ENCODE results near the gene CTIF. TPM values are rescaled to one million over a fixed set of nuclear protein-coding genes. Genes with fewer than 3 reads are reported as not detected.

CTIF gene
- total and polyA plus RNA-seq, 2 donors = 1.7 to 11.3 TPM

- DNase-seq (ENCODE audit: low read depth in 6 of 9, low spot score in 9 of 9) = no peak
Measured at GRCh38 chr18:48609114-48609513, 70.3 kb downstream of the CTIF start.

GRCh38 chr18:48609820-48610815 lies 71.3 kb downstream of the CTIF start:
- H3K27ac ChIP-seq (ENCODE audit: low read depth in 1 of 2, low read length in 1 of 2) = no peak overlapping the region
- 95% methylated on average over 17 of the region's 17 CpGs for WGBS
- DNase-seq (ENCODE audit: low read depth in 6 of 9, low spot score in 9 of 9) = no peak
- H3K9me3 ChIP-seq (ENCODE audit: control insufficient read depth in 2 of 2, insufficient read depth in 1 of 2, low read length in 1 of 2) = no peaks in the 10 kb centered on the region
- no peaks in the 10 kb centered on the region for H3K4me1 ChIP-seq (ENCODE audit: control insufficient read depth in 2 of 2, insufficient read depth in 2 of 2, low read length in 2 of 2)
- H3K36me3 ChIP-seq (ENCODE audit: control insufficient read depth in 2 of 2, insufficient read depth in 2 of 2, low read length in 1 of 2) = no peaks in the 10 kb centered on the region
- H3K4me3 ChIP-seq (ENCODE audit: low read length in 2 of 2) = no peak overlapping the region
- no peaks in the 10 kb centered on the region for H3K27me3 ChIP-seq (ENCODE audit: control insufficient read depth in 2 of 2, insufficient read depth in 1 of 2, low read length in 1 of 2)

More at GRCh38 chr18:48609114-48609513, 70.3 kb downstream of the CTIF start:
- 98% methylated on average over 3 of the region's 3 CpGs for WGBS
- no peaks in the 10 kb centered on the region for H3K9me3 ChIP-seq (ENCODE audit: control insufficient read depth in 2 of 2, insufficient read depth in 1 of 2, low read length in 1 of 2)
- H3K36me3 ChIP-seq (ENCODE audit: control insufficient read depth in 2 of 2, insufficient read depth in 2 of 2, low read length in 1 of 2) = no peaks in the 10 kb centered on the region
- H3K27me3 ChIP-seq (ENCODE audit: control insufficient read depth in 2 of 2, insufficient read depth in 1 of 2, low read length in 1 of 2) = no peaks in the 10 kb centered on the region
- H3K27ac ChIP-seq (ENCODE audit: low read depth in 1 of 2, low read length in 1 of 2) = no peak overlapping the region
- no peaks in the 10 kb centered on the region for H3K4me1 ChIP-seq (ENCODE audit: control insufficient read depth in 2 of 2, insufficient read depth in 2 of 2, low read length in 2 of 2)
- H3K4me3 ChIP-seq (ENCODE audit: low read length in 2 of 2) = no peak overlapping the region

GRCh38 chr18:48611203-48611602 lies 72.4 kb downstream of the CTIF start:
- DNase-seq (ENCODE audit: low read depth in 6 of 9, low spot score in 9 of 9) = no peak
- H3K4me1 ChIP-seq (ENCODE audit: control insufficient read depth in 2 of 2, insufficient read depth in 2 of 2, low read length in 2 of 2) = no peaks in the 10 kb centered on the region
- H3K27me3 ChIP-seq (ENCODE audit: control insufficient read depth in 2 of 2, insufficient read depth in 1 of 2, low read length in 1 of 2) = no peaks in the 10 kb centered on the region
- H3K9me3 ChIP-seq (ENCODE audit: control insufficient read depth in 2 of 2, insufficient read depth in 1 of 2, low read length in 1 of 2) = no peaks in the 10 kb centered on the region
- WGBS = 98% methylated on average over 5 of the region's 5 CpGs
- no peak overlapping the region for H3K4me3 ChIP-seq (ENCODE audit: low read length in 2 of 2)
- H3K27ac ChIP-seq (ENCODE audit: low read depth in 1 of 2, low read length in 1 of 2) = no peak overlapping the region
- H3K36me3 ChIP-seq (ENCODE audit: control insufficient read depth in 2 of 2, insufficient read depth in 2 of 2, low read length in 1 of 2) = no peaks in the 10 kb centered on the region

DNA sequence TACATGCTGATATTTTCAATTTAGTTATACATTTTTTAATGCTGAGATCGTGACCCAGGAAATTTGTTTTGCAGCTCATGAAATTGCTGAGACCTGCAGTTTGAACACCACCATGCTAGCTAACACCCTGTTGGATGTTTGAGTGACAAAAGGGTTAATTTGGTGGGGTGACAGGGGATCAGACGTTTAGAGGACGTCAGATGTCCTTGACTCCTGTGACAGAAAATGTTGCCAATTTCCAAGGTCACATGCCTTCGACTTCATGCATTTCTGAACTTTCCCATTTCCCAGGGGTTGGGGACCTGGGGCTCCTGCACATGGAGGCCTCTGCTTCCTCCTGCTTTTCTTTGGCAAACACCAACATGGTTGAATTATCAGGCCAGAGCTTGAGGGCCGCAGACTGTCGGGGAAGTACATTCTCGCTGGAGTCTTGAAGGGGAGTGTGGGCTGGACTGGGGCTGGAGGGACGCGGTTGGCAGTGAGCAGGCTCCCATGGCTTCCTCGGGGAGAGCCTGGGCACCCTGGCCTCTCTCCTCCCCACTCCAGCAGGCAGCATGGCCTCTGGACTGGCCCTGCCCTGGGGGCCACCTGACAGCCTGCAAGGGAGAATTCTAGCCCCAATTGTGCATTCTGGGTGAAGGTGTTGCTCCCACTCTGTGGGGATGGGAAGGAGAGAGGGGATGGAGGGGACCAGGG lies 73.1 kb downstream of the CTIF start:
- no peak for DNase-seq (ENCODE audit: low read depth in 6 of 9, low spot score in 9 of 9)
- H3K27me3 ChIP-seq (ENCODE audit: control insufficient read depth in 2 of 2, insufficient read depth in 1 of 2, low read length in 1 of 2) = no peaks in the 10 kb centered on the region
- 96% methylated on average over 10 of the region's 10 CpGs for WGBS
- H3K27ac ChIP-seq (ENCODE audit: low read depth in 1 of 2, low read length in 1 of 2) = no peak overlapping the region
- no peaks in the 10 kb centered on the region for H3K4me1 ChIP-seq (ENCODE audit: control insufficient read depth in 2 of 2, insufficient read depth in 2 of 2, low read length in 2 of 2)
- no peaks in the 10 kb centered on the region for H3K36me3 ChIP-seq (ENCODE audit: control insufficient read depth in 2 of 2, insufficient read depth in 2 of 2, low read length in 1 of 2)
- no peaks in the 10 kb centered on the region for H3K9me3 ChIP-seq (ENCODE audit: control insufficient read depth in 2 of 2, insufficient read depth in 1 of 2, low read length in 1 of 2)
- H3K4me3 ChIP-seq (ENCODE audit: low read length in 2 of 2) = no peak overlapping the region

- Histone ChIP-seq H3K36me3 (ENCODE audit: control insufficient read depth in 2 of 2, insufficient read depth in 2 of 2, low read length in 1 of 2) (no peaks in the 10 kb centered on the region), H3K9me3 (ENCODE audit: control insufficient read depth in 2 of 2, insufficient read depth in 1 of 2, low read length in 1 of 2) (no peaks in the 10 kb centered on the region), H3K4me1 (ENCODE audit: control insufficient read depth in 2 of 2, insufficient read depth in 2 of 2, low read length in 2 of 2) (no peaks in the 10 kb centered on the region), H3K27ac (ENCODE audit: low read depth in 1 of 2, low read length in 1 of 2) (no peak overlapping the region), H3K4me3 (ENCODE audit: low read length in 2 of 2) (no peak overlapping the region), H3K27me3 (ENCODE audit: control insufficient read depth in 2 of 2, insufficient read depth in 1 of 2, low read length in 1 of 2) (no peaks in the 10 kb centered on the region)
- no peak for DNase-seq (ENCODE audit: low read depth in 6 of 9, low spot score in 9 of 9)
- 98% methylated on average over 6 of the region's 6 CpGs for WGBS
Measured at GRCh38 chr18:48612511-48612910, 73.7 kb downstream of the CTIF start.

DNA sequence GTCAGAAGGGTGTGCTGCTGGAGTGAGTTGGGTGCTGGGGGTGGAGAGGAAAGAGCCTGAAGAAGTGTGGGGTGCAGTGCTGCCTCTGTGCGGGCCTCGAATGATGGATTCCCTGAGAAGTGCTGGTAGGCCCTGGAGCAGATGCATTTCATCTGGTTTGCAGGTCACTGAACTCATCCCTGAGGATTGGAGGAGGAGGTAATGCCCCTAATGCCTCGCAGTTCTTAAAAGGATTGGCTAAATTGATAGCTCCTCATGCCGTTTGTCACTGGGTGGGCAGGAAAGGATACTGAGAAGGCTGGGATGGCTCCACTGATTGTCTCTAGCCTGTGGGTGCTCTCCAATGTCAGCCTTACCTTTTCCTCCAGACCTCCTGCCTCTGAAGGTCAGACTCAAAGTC lies 74.1 kb downstream of the CTIF start:
- Histone ChIP-seq H3K27me3 (ENCODE audit: control insufficient read depth in 2 of 2, insufficient read depth in 1 of 2, low read length in 1 of 2) (no peaks in the 10 kb centered on the region), H3K27ac (ENCODE audit: low read depth in 1 of 2, low read length in 1 of 2) (no peak overlapping the region), H3K4me1 (ENCODE audit: control insufficient read depth in 2 of 2, insufficient read depth in 2 of 2, low read length in 2 of 2) (no peaks in the 10 kb centered on the region), H3K36me3 (ENCODE audit: control insufficient read depth in 2 of 2, insufficient read depth in 2 of 2, low read length in 1 of 2) (no peaks in the 10 kb centered on the region), H3K4me3 (ENCODE audit: low read length in 2 of 2) (no peak overlapping the region), H3K9me3 (ENCODE audit: control insufficient read depth in 2 of 2, insufficient read depth in 1 of 2, low read length in 1 of 2) (no peaks in the 10 kb centered on the region)
- 88% methylated on average over 4 of the region's 4 CpGs for WGBS
- no peak for DNase-seq (ENCODE audit: low read depth in 6 of 9, low spot score in 9 of 9)

- H3K27ac ChIP-seq (ENCODE audit: low read depth in 1 of 2, low read length in 1 of 2) = no peak overlapping the region
- no peaks in the 10 kb centered on the region for H3K36me3 ChIP-seq (ENCODE audit: control insufficient read depth in 2 of 2, insufficient read depth in 2 of 2, low read length in 1 of 2)
Measured at GRCh38 chr18:48613589-48614404, 75.0 kb downstream of the CTIF start.

GRCh38 chr18:48615566-48616401 lies 77.0 kb downstream of the CTIF start:
- WGBS = 95% methylated on average over 31 of the region's 31 CpGs
- no peak overlapping the region for H3K27ac ChIP-seq (ENCODE audit: low read depth in 1 of 2, low read length in 1 of 2)
- DNase-seq (ENCODE audit: low read depth in 6 of 9, low spot score in 9 of 9) = no peak
- no peaks in the 10 kb centered on the region for H3K27me3 ChIP-seq (ENCODE audit: control insufficient read depth in 2 of 2, insufficient read depth in 1 of 2, low read length in 1 of 2)
- H3K36me3 ChIP-seq (ENCODE audit: control insufficient read depth in 2 of 2, insufficient read depth in 2 of 2, low read length in 1 of 2) = no peaks in the 10 kb centered on the region
- no peak overlapping the region for H3K4me3 ChIP-seq (ENCODE audit: low read length in 2 of 2)
- no peaks in the 10 kb centered on the region for H3K9me3 ChIP-seq (ENCODE audit: control insufficient read depth in 2 of 2, insufficient read depth in 1 of 2, low read length in 1 of 2)
- H3K4me1 ChIP-seq (ENCODE audit: control insufficient read depth in 2 of 2, insufficient read depth in 2 of 2, low read length in 2 of 2) = peaks cover 2 to 8% of the 10 kb centered on the region in 2 donors

More at GRCh38 chr18:48613589-48614404, 75.0 kb downstream of the CTIF start:
- Histone ChIP-seq H3K9me3 (ENCODE audit: control insufficient read depth in 2 of 2, insufficient read depth in 1 of 2, low read length in 1 of 2) (no peaks in the 10 kb centered on the region), H3K27me3 (ENCODE audit: control insufficient read depth in 2 of 2, insufficient read depth in 1 of 2, low read length in 1 of 2) (no peaks in the 10 kb centered on the region), H3K4me1 (ENCODE audit: control insufficient read depth in 2 of 2, insufficient read depth in 2 of 2, low read length in 2 of 2) (peaks cover 1 to 2% of the 10 kb centered on the region in 2 donors), H3K4me3 (ENCODE audit: low read length in 2 of 2) (no peak overlapping the region)
- 93% methylated on average over 15 of the region's 15 CpGs for WGBS
- DNase-seq (ENCODE audit: low read depth in 6 of 9, low spot score in 9 of 9) = no peak

Measured in thymus (tissue), 11 donors.